HepG2 (cell line): ENCODE measurements around the gene MCF2L. TPM values are rescaled to one million over a fixed set of nuclear protein-coding genes. Genes with fewer than 3 reads are reported as not detected.

Experiments
- ATAC-seq: fragments of 200-7000 bp; cut with Tn5 transposase; 3 replicates; pipeline ENCODE4 v1.9.1; 2020; ENCODE audit warnings: mild to moderate bottlenecking, moderate library complexity
- BruUV-seq: library from RNA; stranded (reverse); fragments of 400-500 nt; replicated peaks from 2 replicates; lab custom pipeline; 2021; lab: Mats Ljungman, UMichigan
- CTCF ChIA-PET: fragments of 300-600 bp; formaldehyde crosslinking; extraction: SDS; loops from one replicate; lab custom pipeline; 2021; ENCODE audit warnings: low total read pairs, inconsistent platforms, low intra/inter-chr PET ratio; lab: Yijun Ruan, JAX
- POLR2A ChIA-PET: fragments of 350-600 bp; sonication (Branson Sonifier 250); formaldehyde crosslinking; loops from one replicate; lab custom pipeline; 2020; ENCODE audit warnings: antibody characterized with exemption, inconsistent platforms; lab: Yijun Ruan, JAX
- DNase-seq: peaks from one replicate; pipeline ENCODE4 v3.0.0-alpha.2; 2015; ENCODE audit warnings: low spot score
- FAIRE-seq: peaks from 3 replicates; lab custom pipeline; 2011; peaks lifted over from hg19 to GRCh38; lab: Jason Lieb, UNC
- H2AFZ ChIP-seq: one replicate; pipeline ENCODE4 v1.6.1; 2011; ENCODE audit warnings: low read length, inconsistent platforms
- H3K27ac ChIP-seq: fragments of 300-600 bp; 3 replicates; pipeline ENCODE4 v1.8.0; 2011; ENCODE audit warnings: mixed run types, mild to moderate bottlenecking, mixed read lengths, low read length, inconsistent platforms; ENCODE audit not compliant: insufficient read depth; ENCODE audit errors: extremely low read length
- H3K27me3 ChIP-seq, 2 experiments: fragments of 200-600 bp in 1 of 2; 2 replicates in 1 of 2; 3 replicates in 1 of 2; pipeline versions ENCODE4 v1.6.0 to v1.8.0; 2011; ENCODE audit warnings: low read length in 2 of 2, mild to moderate bottlenecking in 2 of 2, moderate library complexity in 2 of 2, inconsistent platforms in 1 of 2; ENCODE audit not compliant: insufficient read depth in 2 of 2, control insufficient read depth in 1 of 2
- H3K36me3 ChIP-seq, 2 experiments: fragments of 200-600 bp in 1 of 2; replicated peaks in 1 of 2; 2 replicates in 1 of 2; 3 replicates in 1 of 2; pipeline versions ENCODE4 v1.5.1 to v1.8.0; 2011; ENCODE audit warnings: low read length in 2 of 2, inconsistent platforms in 1 of 2; ENCODE audit not compliant: insufficient read depth in 2 of 2, control insufficient read depth in 1 of 2
- H3K4me1 ChIP-seq: 2 replicates; pipeline ENCODE4 v1.5.1; 2012; ENCODE audit warnings: low read length, inconsistent platforms; ENCODE audit not compliant: insufficient read depth
- H3K4me2 ChIP-seq: 2 replicates; pipeline ENCODE4 v1.6.0; 2011; ENCODE audit warnings: low read depth, low read length, inconsistent platforms
- H3K4me3 ChIP-seq, 3 experiments: fragments of 200-600 bp in 1 of 3; sonication (generic), shearing (Covaris generic) in 1 of 3; replicated peaks in 1 of 3; 2 replicates each; pipeline ENCODE4 v1.5.1; 2011 to 2016; ENCODE audit warnings: low read length in 3 of 3, inconsistent platforms in 2 of 3, low read depth in 2 of 3, mild to moderate bottlenecking in 2 of 3, control low read depth in 1 of 3, mixed read lengths in 1 of 3; ENCODE audit not compliant: insufficient read depth in 1 of 3
- H3K79me2 ChIP-seq: one replicate; pipeline ENCODE4 v1.6.1; 2011; ENCODE audit warnings: low read length, inconsistent platforms; ENCODE audit not compliant: insufficient read depth
- H3K9ac ChIP-seq: 2 replicates; pipeline ENCODE4 v1.6.0; 2011; ENCODE audit warnings: mild to moderate bottlenecking, low read depth, low read length, inconsistent platforms; ENCODE audit not compliant: insufficient read depth
- H3K9me3 ChIP-seq: 2 replicates; pipeline ENCODE4 v1.5.1; 2012; ENCODE audit warnings: mild to moderate bottlenecking, low read length
- H4K20me1 ChIP-seq: 2 replicates; pipeline ENCODE4 v1.6.0; 2011; ENCODE audit warnings: inconsistent platforms, mild to moderate bottlenecking, low read length, moderate library complexity; ENCODE audit not compliant: insufficient read depth
- AKAP8 ChIP-seq: sonication (generic); formaldehyde crosslinking; IDR thresholded peaks from 2 replicates; pipeline ENCODE4 v1.5.1; 2020; ENCODE audit warnings: mild to moderate bottlenecking, missing genetic modification reagents
- FIP1L1 ChIP-seq: fragments of 200-400 bp; formaldehyde crosslinking; IDR thresholded peaks from 2 replicates; pipeline ENCODE4 v1.6.1; 2018; ENCODE audit warnings: low read depth, mild to moderate bottlenecking, low read length, moderate library complexity, borderline replicate concordance; ENCODE audit not compliant: insufficient read depth
- FOXK1 ChIP-seq: sonication (generic); formaldehyde crosslinking; IDR thresholded peaks from 2 replicates; pipeline ENCODE4 v1.4.0; 2020; ENCODE audit warnings: low read depth, missing genetic modification reagents, borderline replicate concordance
- REL ChIP-seq: sonication (generic); formaldehyde crosslinking; conservative IDR thresholded peaks from 2 replicates; pipeline ENCODE4 v1.8.0; 2022; ENCODE audit warnings: mild to moderate bottlenecking, missing genetic modification reagents, moderate library complexity
- TFDP1 ChIP-seq: IDR thresholded peaks from 2 replicates; pipeline ENCODE4 v1.6.1; 2016; ENCODE audit warnings: missing compliant biosample characterization, missing genetic modification reagents, borderline replicate concordance
- ZNF629 ChIP-seq: sonication (generic); formaldehyde crosslinking; conservative IDR thresholded peaks from 2 replicates; pipeline ENCODE4 v1.5.0; 2020; ENCODE audit warnings: missing genetic modification reagents
- ZNF720 ChIP-seq: sonication (generic); formaldehyde crosslinking; IDR thresholded peaks from 2 replicates; pipeline ENCODE4 v1.4.0; 2020; ENCODE audit warnings: missing genetic modification reagents
- WGBS: methylation state at CpG from one replicate; pipeline ENCODE4 v1.1.6; 2017; ENCODE audit warnings: low lambda C conversion rate; 5-methylcytosine and 5-hydroxymethylcytosine counted together
- in situ Hi-C: cut with HindIII; loops from 2 replicates; pipeline ENCODE4 v1.10.0; 2017; ENCODE audit warnings: low pct_unique_long_range_greater_than_20kb; ENCODE audit not compliant: extremely low pct_ligation_motif_present
- intact Hi-C: fragments of 100-400 bp; cut with micrococcal nuclease; formaldehyde crosslinking; loops from one replicate; pipeline ENCODE4 v1.10.0; 2022; ENCODE audit not compliant: unreplicated experiment
- polyA plus RNA-seq, 8 experiments: library from polyadenylated mRNA; depleted of rRNA in 3 of 8; stranded (reverse) in 7 of 8; unstranded in 1 of 8; fragments of >200 nt; fragmentation: Illumina TruSeq in 4 of 8; extraction: Trizol in 4 of 8; gene quantifications; 2 replicates each; pipeline versions ENCODE4 v1.2.1 to v1.2.3, GENCODE V29; 2011 to 2016; ENCODE audit warnings: low read depth in 4 of 8, missing spikeins in 1 of 8, mixed read lengths in 1 of 8; ENCODE audit not compliant: insufficient read depth in 1 of 8
- total RNA-seq, 5 experiments: library from RNA; depleted of rRNA; stranded (reverse); fragments of >200 nt; fragmentation: Illumina TruSeq; extraction: Trizol; gene quantifications; 2 replicates each; pipeline ENCODE4 v1.2.3, GENCODE V29; 2016; ENCODE audit warnings: low read depth in 1 of 5

The MCF2L gene
- total and polyA plus RNA-seq, 2 of the 13 experiments (the other 11 are each of a cell fraction or from before 2014, with no cell fraction given) = 19.4 to 28.4 TPM

DNA sequence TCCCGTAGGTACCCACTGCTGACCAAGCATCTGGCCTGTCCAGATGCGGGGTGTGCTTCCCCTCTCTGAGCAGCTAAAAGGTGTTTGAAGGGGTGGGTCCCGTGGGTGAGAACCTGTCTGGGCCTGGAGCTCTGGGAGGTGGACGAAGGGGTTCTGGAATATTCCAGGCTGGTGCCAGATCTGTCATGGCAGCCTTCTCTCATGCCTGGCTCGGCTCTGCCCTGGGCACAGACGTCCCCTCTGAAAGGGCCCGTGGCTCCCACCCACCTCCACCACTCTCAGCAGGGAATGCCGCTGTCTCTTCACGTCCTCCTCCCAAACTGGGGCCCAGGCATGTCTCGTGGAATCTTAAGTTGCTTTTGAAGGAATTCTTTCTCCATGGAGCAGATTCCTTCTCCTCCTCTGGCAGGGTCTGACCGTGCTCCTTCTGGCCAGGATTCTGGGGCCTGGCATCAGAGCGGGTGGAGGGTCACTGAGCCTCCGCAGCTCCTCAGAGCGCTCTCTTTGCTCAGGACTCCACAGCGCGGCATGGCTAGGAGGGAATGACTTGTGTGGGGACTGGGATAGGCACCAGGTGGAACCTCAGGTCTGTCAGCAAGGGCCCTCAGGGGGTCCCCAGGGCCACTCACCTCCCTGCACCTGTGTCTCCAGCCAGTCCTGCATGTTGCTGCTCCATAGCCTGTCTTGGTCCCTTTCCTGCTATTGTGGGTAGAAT lies 5.9 kb upstream of the MCF2L start (continued):
- TF ChIP-seq AKAP8 (CRISPR knock-in tag) = no peak
- no peak for TF ChIP-seq TFDP1 (CRISPR knock-in tag)
- TF ChIP-seq ZNF629 (CRISPR knock-in tag) = no peak
- TF ChIP-seq FOXK1 (CRISPR knock-in tag) = no peak
- no peak for TF ChIP-seq REL (CRISPR knock-in tag)

DNA sequence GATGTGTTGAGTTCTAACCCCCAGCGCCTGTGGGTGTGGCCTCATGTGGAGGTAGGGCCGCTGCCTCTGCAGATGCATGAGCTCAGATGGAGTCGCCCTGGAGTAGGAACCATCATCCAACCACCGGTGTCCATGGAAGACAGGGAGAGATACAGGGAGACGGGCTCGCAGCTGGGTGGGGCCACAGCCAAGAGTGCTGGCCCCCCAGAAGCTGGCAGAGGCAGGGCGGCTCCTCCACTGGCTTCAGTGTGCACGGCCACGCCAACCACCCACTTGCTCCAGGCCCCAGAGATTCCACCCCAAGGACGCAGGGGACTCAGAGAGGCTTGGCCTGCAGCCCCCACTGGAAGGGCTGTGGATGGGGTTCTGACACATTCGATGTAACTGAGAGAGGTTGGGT lies 5.4 kb upstream of the MCF2L start:
- CTCF ChIA-PET = no interaction called here
- intact Hi-C loops = no loop called here
- no peak overlapping the region for H3K27ac ChIP-seq
- TF ChIP-seq ZNF720 (CRISPR knock-in tag) (no peak), FIP1L1 (no peak)
- TF ChIP-seq, all 625 proteins: peak for 0
- no peak overlapping the region for H3K4me3 ChIP-seq
- 81% methylated on average over 7 of the region's 11 CpGs for WGBS
- H4K20me1 ChIP-seq = no peaks in the 10 kb centered on the region
- H3K4me1 ChIP-seq = peaks cover 27% of the 10 kb centered on the region
- FAIRE-seq = no peak
- no peak for DNase-seq
- no peak overlapping the region for H2AFZ ChIP-seq
- no peak for ATAC-seq
- no peak overlapping the region for H3K4me2 ChIP-seq
- no peak overlapping the region for H3K9ac ChIP-seq
- no peaks in the 10 kb centered on the region; a peak in 1 of 5 replicates for H3K36me3 ChIP-seq
- no peaks in the 10 kb centered on the region for H3K9me3 ChIP-seq
- POLR2A ChIA-PET = no interaction called here
- in situ Hi-C loops = no loop called here
- no TSS peak for BruUV-seq
- H3K79me2 ChIP-seq = no peaks in the 10 kb centered on the region
- no peaks in the 10 kb centered on the region for H3K27me3 ChIP-seq
